HL-60 (cell line): ENCODE data around the gene RIN2.

Source experiments
- DNase-seq, 2 experiments: peaks; one replicate each; pipeline ENCODE4 v3.0.0-alpha.2; 2010 to 2020; ENCODE audit warnings: low read depth in 1 of 2, low spot score in 1 of 2
- H3K27ac ChIP-seq: fragments of 250-450 bp; sonication (Bioruptor Pico); replicated peaks from 2 replicates; pipeline ENCODE4 v1.5.1; 2020; ENCODE audit warnings: mild to moderate bottlenecking, moderate library complexity
- H3K27me3 ChIP-seq: fragments of 250-450 bp; sonication (Bioruptor Pico); 2 replicates; pipeline ENCODE4 v1.5.1; 2021; ENCODE audit warnings: mild to moderate bottlenecking, moderate library complexity; ENCODE audit not compliant: insufficient read depth, poor library complexity, severe bottlenecking
- H3K4me3 ChIP-seq: replicated peaks from 2 replicates; pipeline ENCODE4 v1.5.1; 2011; ENCODE audit warnings: mild to moderate bottlenecking, control low read depth, low read length; ENCODE audit not compliant: insufficient read depth
- CTCF ChIP-seq: IDR thresholded peaks from one replicate; pipeline ENCODE4 v1.5.1; 2011; ENCODE audit warnings: low read length, control low read depth, inconsistent platforms; ENCODE audit not compliant: insufficient read depth
- GABPA ChIP-seq: IDR thresholded peaks from 2 replicates; pipeline ENCODE4 v1.6.1; 2012; ENCODE audit warnings: low read depth
- POLR2AphosphoS5 ChIP-seq: IDR thresholded peaks from 2 replicates; pipeline ENCODE4 v1.6.1; 2012; ENCODE audit warnings: low read depth
- REST ChIP-seq: IDR thresholded peaks from 2 replicates; pipeline ENCODE4 v1.6.1; 2012; ENCODE audit warnings: low read depth; ENCODE audit not compliant: insufficient replicate concordance
- SPI1 ChIP-seq: IDR thresholded peaks from 2 replicates; pipeline ENCODE4 v1.6.1; 2012; ENCODE audit warnings: low read depth, mild to moderate bottlenecking, borderline replicate concordance

RIN2 gene

DNA sequence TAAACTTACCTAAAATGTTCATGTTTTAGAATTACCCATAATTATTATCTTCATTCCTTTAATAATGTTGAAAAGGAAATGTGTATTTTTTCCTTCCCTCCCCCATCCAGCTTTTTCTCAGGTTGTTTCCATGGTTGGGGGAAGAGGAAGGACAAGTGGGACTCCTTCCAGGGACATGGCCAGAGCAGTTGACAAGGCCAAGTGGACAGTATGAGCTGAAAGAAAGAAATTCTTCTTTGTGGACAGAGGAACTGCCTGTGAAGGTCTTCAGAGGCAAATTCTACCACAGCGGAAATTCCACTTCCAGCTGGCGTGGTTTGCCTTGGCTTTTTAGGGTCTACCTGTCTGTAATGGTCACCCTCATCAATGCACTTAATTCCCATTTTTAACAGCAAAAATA is 33.8 kb downstream of the RIN2 start:
- H3K27ac ChIP-seq = no peak overlapping the region
- no peak overlapping the region for H3K4me3 ChIP-seq
- H3K27me3 ChIP-seq = no peaks in the 10 kb centered on the region
- TF ChIP-seq SPI1 = no peak
- TF ChIP-seq CTCF = no peak
- no peak for TF ChIP-seq GABPA
- no peak for DNase-seq

DNA sequence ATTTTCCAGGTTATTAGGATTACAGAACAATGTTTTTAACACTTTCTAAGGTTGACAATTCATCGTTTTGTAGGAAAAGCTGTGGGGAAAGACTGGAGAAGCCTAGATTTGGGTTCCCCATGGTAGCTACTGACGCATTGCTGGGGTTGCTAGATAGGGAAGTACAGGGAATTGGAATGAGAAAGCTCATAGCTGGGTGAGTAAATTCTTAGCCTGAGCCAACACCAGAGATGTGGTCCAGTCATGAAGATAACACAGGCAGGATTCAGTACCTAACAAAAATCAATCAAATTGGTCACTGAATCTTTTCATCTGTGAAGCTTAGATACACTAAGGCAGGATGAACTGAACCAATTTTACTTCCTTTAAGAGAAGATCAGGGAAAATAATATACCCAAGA is 35.7 kb downstream of the RIN2 start:
- H3K4me3 ChIP-seq = no peak overlapping the region
- H3K27me3 ChIP-seq = no peaks in the 10 kb centered on the region
- TF ChIP-seq GABPA (no peak), POLR2AphosphoS5 (no peak), REST (no peak), SPI1 (no peak), CTCF (no peak)
- no peak overlapping the region for H3K27ac ChIP-seq
- DNase-seq = no peak

DNA sequence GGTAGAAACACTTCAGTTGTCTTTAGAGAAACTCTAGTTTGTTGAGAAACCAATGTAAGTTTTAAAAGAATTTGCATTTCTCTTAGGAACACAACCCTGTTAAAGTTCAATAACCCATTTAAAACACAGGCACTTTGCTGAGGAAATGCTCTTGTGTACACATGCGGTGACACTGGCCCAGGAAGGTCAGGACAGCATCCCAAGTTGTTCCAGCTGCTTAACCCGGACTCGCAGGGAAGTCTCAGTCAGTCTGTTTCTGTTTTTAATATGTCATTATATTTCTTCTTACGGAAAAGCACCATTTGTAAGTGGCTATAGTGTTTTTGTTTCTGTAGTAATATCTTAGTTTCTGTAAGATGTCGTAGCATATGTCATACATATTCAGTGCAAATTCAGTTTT is 36.9 kb downstream of the RIN2 start:
- no peak for DNase-seq
- no peak overlapping the region for H3K27ac ChIP-seq
- no peak for TF ChIP-seq SPI1

GRCh38 chr20:19799325-19799724 is 41.3 kb downstream of the RIN2 start:
- Histone ChIP-seq H3K27ac (no peak overlapping the region), H3K27me3 (no peaks in the 10 kb centered on the region), H3K4me3 (no peak overlapping the region)
- TF ChIP-seq GABPA = no peak
- TF ChIP-seq CTCF = no peak
- TF ChIP-seq POLR2AphosphoS5 = no peak
- no peak for TF ChIP-seq REST
- TF ChIP-seq SPI1 = no peak
- DNase-seq = no peak

More for the DNA sequence above, 36.9 kb downstream of the RIN2 start:
- H3K27me3 ChIP-seq = no peaks in the 10 kb centered on the region
- H3K4me3 ChIP-seq = no peak overlapping the region
